HUES48 (cell line): ENCODE measurements around the gene RPS6KA2.
A peak's percentile ranks its signal among the peaks of the same experiment; 100 is the strongest.

Source experiments
- H3K27ac ChIP-seq: one replicate; pipeline ENCODE4 v1.7.0; 2013; ENCODE audit warnings: low read depth, low read length, inconsistent platforms
- H3K27me3 ChIP-seq: 2 replicates; pipeline ENCODE4 v1.6.1; 2013; ENCODE audit warnings: mild to moderate bottlenecking, low read length; ENCODE audit not compliant: control insufficient read depth, insufficient read depth
- H3K36me3 ChIP-seq: 2 replicates; pipeline ENCODE4 v1.6.1; 2013; ENCODE audit warnings: low read length; ENCODE audit not compliant: control insufficient read depth, insufficient read depth
- H3K4me1 ChIP-seq: 2 replicates; pipeline ENCODE4 v1.6.1; 2013; ENCODE audit warnings: mild to moderate bottlenecking, low read length; ENCODE audit not compliant: control insufficient read depth, insufficient read depth
- H3K4me3 ChIP-seq: 2 replicates; pipeline ENCODE4 v1.5.1; 2013; ENCODE audit warnings: mild to moderate bottlenecking, low read depth, low read length
- H3K9ac ChIP-seq: 2 replicates; pipeline ENCODE4 v1.6.1; 2013; ENCODE audit warnings: mild to moderate bottlenecking, low read depth, low read length, moderate library complexity
- H3K9me3 ChIP-seq: 2 replicates; pipeline ENCODE4 v1.6.1; 2013; ENCODE audit warnings: low read length; ENCODE audit not compliant: control insufficient read depth, insufficient read depth

The RPS6KA2 gene

GRCh38 chr6:166621114-166621540 lies 5.9 kb downstream of the RPS6KA2 start:
- H3K27me3 ChIP-seq, result peaks cover 9% of the 10 kb centered on the region
- no peak overlapping the region for H3K9ac ChIP-seq
- H3K4me3 ChIP-seq, result no peak overlapping the region
- no peaks in the 10 kb centered on the region for H3K9me3 ChIP-seq
- peak overlapping the region; percentile 5 for H3K27ac ChIP-seq
- peaks cover 27% of the 10 kb centered on the region for H3K4me1 ChIP-seq
- H3K36me3 ChIP-seq, result peaks cover 8% of the 10 kb centered on the region; the same call in 1 of the 2 replicates

DNA sequence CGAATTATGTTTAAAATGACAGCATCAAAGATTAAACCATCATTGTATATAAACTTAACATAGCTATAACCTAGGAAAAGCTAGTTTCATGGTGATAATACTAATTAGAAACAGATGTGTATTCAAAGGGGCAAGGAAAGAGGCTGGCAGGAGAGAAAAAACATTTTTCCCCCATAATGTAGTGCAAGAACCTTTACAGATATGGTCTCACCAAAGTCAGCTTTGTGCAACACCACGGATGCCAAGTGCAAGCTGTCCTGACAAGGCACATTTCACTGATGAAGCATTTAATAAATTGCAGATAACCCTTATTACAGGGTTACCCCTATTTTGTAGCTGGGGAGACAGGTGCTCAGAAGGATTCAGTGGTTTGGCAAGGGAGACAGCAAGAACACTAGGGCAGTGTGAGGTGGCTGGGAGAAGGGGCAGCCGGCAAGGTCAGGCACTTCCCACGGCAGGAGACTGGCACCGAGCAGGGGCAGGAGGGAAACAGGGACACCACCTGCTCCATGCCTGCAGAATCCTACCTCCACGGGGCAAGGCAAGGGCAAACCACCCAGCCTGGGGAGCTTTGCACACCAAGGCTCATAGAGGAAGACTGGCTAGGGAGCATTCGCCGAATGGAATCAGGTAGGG lies 6.5 kb downstream of the RPS6KA2 start:
- Histone ChIP-seq H3K4me1 (peaks cover 22% of the 10 kb centered on the region), H3K27me3 (peaks cover 4% of the 10 kb centered on the region), H3K36me3 (peaks cover 8% of the 10 kb centered on the region; the same call in 1 of the 2 replicates), H3K27ac (no peak overlapping the region), H3K4me3 (no peak overlapping the region), H3K9ac (no peak overlapping the region), H3K9me3 (no peaks in the 10 kb centered on the region)

DNA sequence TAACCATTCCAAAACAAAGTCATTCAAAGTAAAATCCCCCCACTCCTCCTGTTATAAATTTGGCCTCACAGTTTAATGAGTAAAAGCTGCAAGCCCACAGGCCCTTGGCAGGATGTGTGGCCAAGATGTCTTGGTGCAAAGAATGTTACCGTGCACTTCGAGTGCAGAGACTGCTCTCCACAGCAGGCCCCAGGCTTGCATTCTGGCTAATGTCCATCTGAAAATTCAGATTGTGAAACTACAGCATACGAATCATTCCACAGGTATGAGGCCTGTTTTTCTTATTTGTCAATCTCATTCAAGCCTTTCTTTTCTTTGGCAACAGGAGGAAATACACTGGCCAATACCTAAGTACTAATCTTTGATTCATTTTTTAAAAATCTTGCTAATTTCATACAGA lies 7.1 kb downstream of the RPS6KA2 start:
- H3K36me3 ChIP-seq, result peaks cover 8% of the 10 kb centered on the region; the same call in 1 of the 2 replicates
- no peaks in the 10 kb centered on the region for H3K27me3 ChIP-seq
- H3K4me1 ChIP-seq, result peaks cover 23% of the 10 kb centered on the region
- H3K9me3 ChIP-seq, result no peaks in the 10 kb centered on the region
- no peak overlapping the region for H3K4me3 ChIP-seq
- H3K9ac ChIP-seq, result no peak overlapping the region
- H3K27ac ChIP-seq, result no peak overlapping the region

DNA sequence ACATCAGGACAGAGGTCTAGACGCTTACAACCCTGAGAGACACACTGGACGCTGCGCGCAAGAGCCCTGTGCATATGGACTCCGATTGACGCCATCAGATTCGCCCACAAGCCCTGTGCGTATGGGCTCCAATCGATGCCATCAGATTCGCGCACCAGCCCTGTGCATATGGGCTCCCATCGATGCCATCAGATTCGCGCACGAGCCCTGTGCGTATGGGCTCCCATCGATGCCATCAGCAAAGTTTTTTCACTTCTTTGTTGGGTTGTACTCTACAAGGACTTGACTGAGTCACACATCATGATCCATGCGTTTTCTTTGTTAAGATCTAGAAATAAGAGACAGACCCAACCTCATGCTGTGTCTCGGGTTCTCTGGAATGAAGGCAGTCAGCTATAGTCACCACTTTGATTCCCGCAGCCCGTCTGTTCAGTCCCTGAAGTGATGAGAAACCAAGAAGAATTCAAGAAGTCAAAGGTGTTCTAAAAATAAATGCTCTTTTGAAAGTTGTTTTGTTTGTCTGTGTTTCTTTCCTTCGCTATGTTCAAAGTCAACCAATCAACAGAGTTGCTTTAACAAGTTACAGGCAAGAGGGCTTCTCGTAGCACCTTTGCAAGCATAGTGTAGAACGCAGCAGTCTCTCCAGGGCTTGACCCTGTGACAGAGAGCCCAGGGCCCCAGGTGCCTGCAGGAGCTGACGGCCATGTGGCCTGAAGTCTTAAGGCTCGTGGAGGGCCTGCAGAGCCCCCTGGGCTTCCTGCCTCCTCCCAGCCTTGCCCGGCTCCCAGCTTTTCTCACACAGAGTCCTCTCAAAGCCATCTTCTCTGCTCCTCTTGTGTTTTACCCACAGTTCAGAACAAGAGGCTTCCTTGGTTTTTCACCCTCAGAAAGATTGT lies 7.9 kb downstream of the RPS6KA2 start:
- no peaks in the 10 kb centered on the region for H3K27me3 ChIP-seq
- H3K4me3 ChIP-seq, result no peak overlapping the region
- H3K36me3 ChIP-seq, result peaks cover 8% of the 10 kb centered on the region; the same call in 1 of the 2 replicates
- peaks cover 25% of the 10 kb centered on the region for H3K4me1 ChIP-seq
- no peak overlapping the region for H3K27ac ChIP-seq
- H3K9ac ChIP-seq, result no peak overlapping the region
- H3K9me3 ChIP-seq, result no peaks in the 10 kb centered on the region

- H3K27ac ChIP-seq, result no peak overlapping the region
These were observed 8.8 kb downstream of the RPS6KA2 start for GRCh38 chr6:166618251-166618650.

GRCh38 chr6:166617359-166617758 lies 9.7 kb downstream of the RPS6KA2 start:
- H3K9ac ChIP-seq, result no peak overlapping the region
- peaks cover 8% of the 10 kb centered on the region; the same call in 1 of the 2 replicates for H3K36me3 ChIP-seq
- H3K9me3 ChIP-seq, result no peaks in the 10 kb centered on the region
- no peak overlapping the region for H3K4me3 ChIP-seq
- H3K4me1 ChIP-seq, result peaks cover 25% of the 10 kb centered on the region
- no peaks in the 10 kb centered on the region for H3K27me3 ChIP-seq
- H3K27ac ChIP-seq, result no peak overlapping the region

More at GRCh38 chr6:166618251-166618650, 8.8 kb downstream of the RPS6KA2 start:
- Histone ChIP-seq H3K9ac (no peak overlapping the region), H3K27me3 (no peaks in the 10 kb centered on the region), H3K9me3 (no peaks in the 10 kb centered on the region), H3K36me3 (peaks cover 8% of the 10 kb centered on the region; the same call in 1 of the 2 replicates), H3K4me1 (peaks cover 25% of the 10 kb centered on the region), H3K4me3 (no peak overlapping the region)

- no peak overlapping the region for H3K4me3 ChIP-seq
- H3K27ac ChIP-seq, result no peak overlapping the region
- H3K27me3 ChIP-seq, result no peaks in the 10 kb centered on the region
- H3K9ac ChIP-seq, result no peak overlapping the region
- H3K4me1 ChIP-seq, result peaks cover 22% of the 10 kb centered on the region
- H3K36me3 ChIP-seq, result peaks cover 8% of the 10 kb centered on the region; the same call in 1 of the 2 replicates
- H3K9me3 ChIP-seq, result no peaks in the 10 kb centered on the region
These were observed 10.5 kb downstream of the RPS6KA2 start for GRCh38 chr6:166616261-166617238.

DNA sequence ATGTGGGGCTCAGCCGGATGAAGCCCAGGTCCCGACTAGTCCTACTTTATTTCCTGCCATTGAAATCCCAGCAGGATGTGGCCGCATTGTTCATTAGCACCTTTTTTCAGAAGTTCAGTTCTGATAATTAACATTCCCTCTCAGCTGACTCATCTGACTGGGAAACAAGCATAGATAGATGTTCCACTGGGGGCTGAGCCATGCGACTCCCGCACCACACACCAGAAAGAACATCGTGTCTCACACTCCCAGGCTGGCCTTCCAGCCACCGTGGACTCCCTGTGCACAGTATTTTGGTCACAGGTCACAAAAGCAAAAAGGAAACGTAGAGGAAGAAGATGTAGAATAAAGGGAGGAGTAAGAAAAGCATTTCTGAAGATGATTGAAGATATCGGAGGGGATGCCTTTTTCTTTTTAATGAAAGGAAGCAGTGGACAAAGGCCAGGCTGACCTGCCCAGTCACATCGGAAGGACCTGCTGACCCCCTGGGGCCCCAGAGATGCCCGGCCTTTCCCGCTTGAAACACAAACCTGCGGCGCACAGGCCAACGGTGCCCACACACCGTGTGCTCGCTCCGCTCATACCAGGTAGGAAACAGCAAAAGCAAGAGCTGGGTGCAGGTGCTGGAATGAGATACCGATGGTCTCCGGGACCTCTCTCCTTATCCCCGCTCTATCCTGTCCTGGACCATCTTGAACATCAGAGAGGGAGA lies 11.8 kb downstream of the RPS6KA2 start:
- Histone ChIP-seq H3K9me3 (no peaks in the 10 kb centered on the region), H3K36me3 (peaks cover 8% of the 10 kb centered on the region; the same call in 1 of the 2 replicates), H3K27ac (no peak overlapping the region), H3K27me3 (no peaks in the 10 kb centered on the region), H3K4me1 (peaks cover 13% of the 10 kb centered on the region), H3K4me3 (no peak overlapping the region), H3K9ac (no peak overlapping the region)

DNA sequence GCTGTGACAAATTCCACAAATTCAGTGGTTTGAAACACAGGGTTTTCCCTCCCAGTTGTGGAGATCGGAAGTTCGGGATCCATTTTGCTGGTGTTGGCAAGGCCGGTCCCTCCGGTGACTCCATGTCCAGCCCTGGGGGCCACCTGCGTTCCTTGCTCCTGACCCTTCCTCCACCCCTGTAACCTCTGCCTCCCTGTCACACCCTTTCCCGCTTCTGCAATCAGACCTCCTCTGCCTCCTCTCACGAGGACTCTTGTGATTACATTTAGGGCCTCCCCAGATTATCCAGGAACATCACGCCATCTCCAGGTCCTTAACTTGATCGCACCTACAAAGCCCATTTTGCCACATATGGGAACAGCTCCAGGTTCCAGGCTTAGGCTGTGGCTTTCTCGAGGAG lies 12.5 kb downstream of the RPS6KA2 start:
- H3K4me1 ChIP-seq, result peaks cover 14% of the 10 kb centered on the region
- no peak overlapping the region for H3K9ac ChIP-seq
- peaks cover 8% of the 10 kb centered on the region; the same call in 1 of the 2 replicates for H3K36me3 ChIP-seq
- H3K27ac ChIP-seq, result no peak overlapping the region
- H3K9me3 ChIP-seq, result no peaks in the 10 kb centered on the region
- no peak overlapping the region for H3K4me3 ChIP-seq
- no peaks in the 10 kb centered on the region for H3K27me3 ChIP-seq

DNA sequence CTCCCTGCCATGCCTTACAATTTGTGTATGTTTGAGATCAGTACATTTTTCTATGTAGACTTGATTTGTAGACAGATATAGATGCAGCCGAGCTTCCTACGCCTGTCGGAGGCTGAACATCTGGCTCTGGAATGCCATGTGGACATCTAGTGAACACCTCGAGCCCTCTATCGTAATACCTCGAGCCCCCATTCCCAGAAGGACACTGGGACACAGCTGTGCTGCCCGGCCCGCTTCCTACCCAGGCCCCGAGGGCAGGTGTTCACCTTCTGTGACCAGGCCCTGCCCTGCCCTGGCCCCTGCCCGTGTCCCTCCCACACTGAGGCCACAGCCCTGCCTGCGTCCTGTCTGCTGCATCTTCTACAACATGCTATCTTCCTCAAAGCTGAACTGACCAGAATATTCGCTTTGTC lies 12.9 kb downstream of the RPS6KA2 start:
- Histone ChIP-seq H3K9ac (no peak overlapping the region), H3K4me3 (no peak overlapping the region), H3K4me1 (peaks cover 14% of the 10 kb centered on the region), H3K9me3 (no peaks in the 10 kb centered on the region), H3K36me3 (peaks cover 8% of the 10 kb centered on the region; the same call in 1 of the 2 replicates), H3K27me3 (no peaks in the 10 kb centered on the region), H3K27ac (no peak overlapping the region)
